H1 (cell line): Measurements from ENCODE around the gene STX16.

ENCODE experiments used
- BRCA1 ChIP-seq: IDR thresholded peaks from 2 replicates; pipeline ENCODE4 v1.6.1; 2012; ENCODE audit warnings: low read depth, low read length, improper control_type of control experiment
- EP300 ChIP-seq, 2 experiments: IDR thresholded peaks; 1 replicate in 1 of 2; 2 replicates in 1 of 2; pipeline ENCODE4 v1.6.1; 2011 to 2012; ENCODE audit warnings: low read depth in 2 of 2, low read length in 2 of 2, mild to moderate bottlenecking in 2 of 2, borderline replicate concordance in 1 of 2, inconsistent platforms in 1 of 2, moderate library complexity in 1 of 2

GRCh38 chr20:58657262-58657661, 6.2 kb downstream of the STX16 start:
- TF ChIP-seq BRCA1 (no peak), EP300 (IDR thresholded peaks at IDR 0.05; ENCODE audit: borderline replicate concordance in 1 of 2, low read depth in 2 of 2, low read length in 2 of 2) (no peak)
